NOMO-1 treated with dmso at 0.1 percent for 144 hours (cell line): ENCODE results near the gene WFDC1.

ENCODE experiments used
- DNase-seq: peaks from one replicate; lab custom pipeline; 2025; ENCODE audit not compliant: unreplicated experiment; lab: John Stamatoyannopoulos, UW

Gene WFDC1

DNA sequence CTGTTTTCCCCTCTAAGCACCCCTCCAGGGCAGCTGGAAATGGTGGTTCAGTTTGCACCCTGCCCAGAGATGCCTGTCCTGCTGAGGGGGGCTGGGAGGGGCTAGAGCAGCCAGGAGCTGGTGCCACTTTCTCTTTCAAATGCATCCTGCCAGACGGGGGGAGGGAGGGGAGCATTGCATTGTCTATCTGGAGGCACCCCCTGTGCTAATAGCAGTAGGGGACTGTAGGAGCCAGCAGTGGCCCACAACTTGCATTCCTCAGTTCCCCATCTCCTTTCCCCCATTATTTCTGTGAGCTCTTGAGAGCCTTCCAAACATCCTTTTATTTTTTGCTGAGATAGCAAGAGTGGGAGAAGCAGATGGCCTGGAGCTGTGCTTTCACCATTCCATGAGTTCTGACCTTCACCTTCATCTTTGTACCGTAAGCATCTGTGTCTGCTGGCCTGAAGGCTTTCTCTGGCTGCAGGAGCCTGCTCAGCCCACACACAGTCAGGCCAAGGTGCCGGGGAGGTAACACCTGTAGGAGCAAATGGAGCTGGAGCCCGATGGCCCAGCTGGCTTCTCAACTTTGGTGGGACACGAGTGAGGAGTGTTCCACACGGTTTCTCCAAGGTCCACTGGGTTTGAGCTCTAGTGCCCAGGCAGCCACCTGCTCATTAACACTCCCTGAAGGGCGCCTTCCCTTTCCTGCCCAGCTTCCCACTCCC is 5.2 kb downstream of the WFDC1 start:
- no peak for DNase-seq

- no peak for DNase-seq
These were observed 7.7 kb downstream of the WFDC1 start for GRCh38 chr16:84302111-84302954.

DNA sequence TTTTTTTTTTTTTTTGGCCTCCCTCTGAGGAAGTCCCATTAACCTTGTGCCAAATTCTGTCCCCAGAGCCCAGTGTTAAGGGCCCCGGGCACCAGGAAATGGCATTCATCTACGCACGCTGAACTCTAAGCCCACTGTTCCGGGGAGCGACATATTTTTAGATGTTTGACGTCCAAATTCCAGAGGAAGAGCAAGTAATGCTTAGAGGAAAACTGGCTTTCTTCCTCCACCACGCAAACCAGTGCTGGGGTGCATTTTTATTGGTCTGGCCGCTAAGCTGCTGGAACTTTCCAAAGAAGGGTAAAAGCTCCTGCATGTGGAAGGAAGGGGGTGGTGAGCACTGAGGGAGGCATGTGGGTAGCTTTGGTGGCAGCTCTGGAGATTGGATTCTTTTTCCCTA is 8.3 kb downstream of the WFDC1 start:
- no peak for DNase-seq

DNA sequence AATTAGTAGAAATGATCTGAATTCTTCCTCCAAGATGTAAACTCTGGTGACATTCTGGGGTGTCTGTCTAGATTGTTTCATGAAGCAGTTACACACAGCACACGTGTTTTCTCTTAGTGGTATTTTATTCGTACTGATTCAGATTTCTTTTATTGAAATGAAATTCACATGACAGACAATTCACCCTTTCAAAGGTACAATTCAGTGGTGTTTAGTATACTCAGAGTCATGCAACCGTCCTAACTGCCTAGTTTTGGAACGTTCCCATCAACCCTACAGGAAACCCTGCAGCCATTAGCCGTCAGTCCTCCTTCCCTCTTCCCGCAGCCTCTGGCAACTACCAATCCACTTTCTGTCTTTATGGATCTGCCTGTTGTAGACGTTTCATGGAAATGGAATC is 8.8 kb downstream of the WFDC1 start:
- DNase-seq: no peak

DNA sequence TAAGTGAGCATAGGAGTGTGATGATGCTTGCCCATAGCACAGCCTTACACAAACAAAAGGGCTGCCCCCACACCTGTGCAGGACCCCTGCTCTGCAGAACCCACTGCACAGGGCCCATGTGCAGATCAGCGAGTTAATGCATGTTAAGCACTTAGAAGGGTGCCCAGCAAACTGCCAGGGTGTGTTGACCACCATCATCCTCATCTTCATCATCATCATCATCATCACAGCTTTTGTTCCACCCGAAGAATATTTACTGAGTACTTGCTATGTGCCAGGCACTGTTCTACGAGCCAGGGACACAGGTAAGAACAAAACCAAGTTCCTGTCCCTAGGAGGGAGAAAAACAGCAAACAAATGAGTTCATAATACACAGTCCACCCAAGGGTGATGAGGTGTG is 11.9 kb downstream of the WFDC1 start:
- no peak for DNase-seq

- DNase-seq: no peak
These were observed 12.7 kb downstream of the WFDC1 start for GRCh38 chr16:84307209-84307954.

GRCh38 chr16:84308120-84308519 is 13.4 kb downstream of the WFDC1 start:
- no peak for DNase-seq

DNA sequence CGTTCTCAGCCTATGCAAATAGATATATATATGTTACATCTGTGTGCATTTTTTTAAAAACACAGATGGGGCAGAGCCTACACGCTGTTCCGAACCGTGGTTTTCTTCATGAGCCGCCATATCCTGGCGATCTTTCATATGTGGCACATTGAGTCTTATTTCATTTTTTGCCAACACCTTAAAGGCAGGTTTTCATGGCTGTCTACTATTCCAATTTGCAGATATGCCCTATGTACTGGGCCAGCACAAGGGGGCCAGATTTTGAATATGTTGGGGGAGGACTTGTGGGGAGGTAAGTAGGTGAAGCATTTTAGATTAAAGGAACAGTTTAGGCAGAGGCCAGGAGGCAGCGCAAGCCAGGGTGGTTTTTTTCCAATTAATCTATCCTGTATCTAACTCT is 16.0 kb downstream of the WFDC1 start:
- DNase-seq: no peak

DNA sequence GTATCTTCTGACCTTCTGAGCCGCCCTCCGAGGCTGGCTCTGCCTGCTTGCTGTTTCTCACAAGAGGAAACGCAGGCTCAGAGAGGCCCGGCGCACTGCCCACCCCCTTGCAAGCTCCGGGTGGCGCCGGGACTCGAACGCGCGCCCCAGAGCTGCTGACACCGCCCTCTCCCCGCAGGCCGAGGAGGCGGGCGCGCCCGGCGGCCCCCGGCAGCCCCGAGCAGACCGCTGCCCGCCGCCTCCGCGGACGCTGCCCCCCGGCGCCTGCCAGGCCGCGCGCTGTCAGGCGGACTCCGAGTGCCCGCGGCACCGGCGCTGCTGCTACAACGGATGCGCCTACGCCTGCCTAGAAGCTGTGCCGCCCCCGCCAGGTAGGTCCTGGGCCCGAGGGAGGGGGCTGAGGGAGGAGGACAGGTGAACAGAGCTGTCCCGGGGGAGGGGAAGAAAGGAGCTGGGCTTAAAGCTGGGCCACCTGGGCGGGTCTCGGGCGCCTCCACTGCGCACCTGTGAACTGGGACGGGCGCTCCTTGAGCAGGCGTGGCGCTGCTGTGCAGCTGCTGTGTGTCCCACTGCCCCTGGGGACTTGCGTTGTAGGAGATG is 18.2 kb downstream of the WFDC1 start:
- no peak for DNase-seq

DNA sequence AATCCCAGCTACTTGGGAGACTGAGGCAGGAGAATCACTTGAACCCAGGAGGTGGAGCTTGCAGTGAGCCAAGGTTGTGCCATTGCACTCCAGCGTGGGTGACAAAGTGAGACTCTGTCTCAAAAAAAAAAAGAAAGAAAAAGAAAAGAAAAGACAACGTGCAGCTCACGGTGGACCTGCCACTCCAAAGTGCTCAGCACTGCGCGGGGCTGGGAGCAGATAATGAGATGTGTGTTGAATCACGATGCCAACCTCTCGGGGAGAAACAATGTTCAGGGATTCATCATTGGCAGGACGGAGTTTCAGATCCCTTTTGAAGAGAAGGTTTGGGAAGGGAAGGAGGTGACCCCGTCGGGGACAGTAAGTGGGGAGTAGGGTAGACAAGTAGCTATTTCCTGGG is 19.2 kb downstream of the WFDC1 start:
- no peak for DNase-seq

DNA sequence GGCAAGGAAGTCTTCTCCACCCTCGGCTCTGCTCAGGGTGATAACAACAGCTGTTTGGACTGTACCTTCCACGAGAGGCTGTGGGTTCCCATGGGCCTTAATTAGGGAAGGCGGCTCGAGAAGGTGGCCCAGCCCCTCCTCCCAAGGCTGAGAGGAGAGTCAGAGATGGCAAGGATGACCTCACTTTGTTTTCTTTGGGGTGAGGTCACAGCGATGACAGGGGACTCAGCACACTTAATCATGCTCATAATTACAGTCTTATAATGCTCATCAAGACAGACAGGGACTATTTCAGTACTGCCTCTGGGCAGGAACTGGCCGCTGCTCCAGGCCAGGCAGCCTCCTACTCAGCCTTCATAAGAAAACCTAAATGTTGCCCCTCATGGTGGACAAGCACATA is 19.7 kb downstream of the WFDC1 start:
- no peak for DNase-seq

DNA sequence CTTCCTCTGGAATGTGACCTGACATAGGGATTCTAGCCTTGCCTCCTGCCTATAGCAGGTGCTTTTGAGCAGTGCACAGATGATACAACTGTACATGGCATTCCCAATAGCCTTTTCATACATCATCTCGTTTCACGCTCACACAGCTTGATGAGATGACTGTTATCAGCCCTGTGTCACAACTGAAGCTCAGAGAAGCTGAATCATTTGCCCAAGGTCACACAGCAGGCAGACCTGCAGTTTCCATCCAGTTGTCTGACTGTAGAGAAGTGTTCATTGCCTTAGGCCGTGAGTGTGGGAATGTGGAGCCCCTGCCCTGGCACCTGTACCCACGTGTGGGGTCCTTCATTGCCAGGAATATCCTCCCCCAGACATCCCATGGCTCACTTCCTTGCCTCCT is 20.1 kb downstream of the WFDC1 start:
- DNase-seq: no peak

- DNase-seq: no peak
These were observed 20.7 kb downstream of the WFDC1 start for GRCh38 chr16:84315422-84315821.

- no peak for DNase-seq
These were observed 23.7 kb downstream of the WFDC1 start for GRCh38 chr16:84318091-84318975.

DNA sequence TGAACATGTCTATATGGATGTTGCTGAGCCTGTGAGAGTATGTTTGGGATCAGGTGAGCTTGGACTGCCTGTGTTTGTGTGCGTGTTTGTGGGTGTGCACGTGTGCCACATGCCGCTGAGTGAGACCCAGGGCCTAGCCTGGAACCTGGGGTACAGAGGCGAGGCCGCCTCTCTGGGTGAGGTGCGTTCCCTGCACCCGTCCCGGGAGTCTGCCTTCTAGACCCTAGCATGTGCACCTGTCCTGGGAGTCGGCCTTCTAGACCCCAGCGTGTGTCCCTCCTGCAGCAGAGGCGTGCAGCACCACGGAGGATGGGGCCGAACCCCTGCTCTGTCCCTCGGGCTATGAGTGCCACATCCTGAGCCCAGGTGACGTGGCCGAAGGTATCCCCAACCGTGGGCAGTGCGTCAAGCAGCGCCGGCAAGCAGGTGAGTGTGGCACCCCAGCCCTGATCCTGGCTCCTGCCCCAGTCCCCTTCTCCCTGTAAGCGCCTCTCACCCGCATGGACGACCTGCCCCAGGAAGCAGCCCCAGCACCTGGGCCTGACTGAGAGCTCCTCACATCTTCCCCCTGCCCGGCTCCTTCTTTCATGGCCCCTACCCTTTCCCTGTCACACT is 24.6 kb downstream of the WFDC1 start:
- DNase-seq: no peak

DNA sequence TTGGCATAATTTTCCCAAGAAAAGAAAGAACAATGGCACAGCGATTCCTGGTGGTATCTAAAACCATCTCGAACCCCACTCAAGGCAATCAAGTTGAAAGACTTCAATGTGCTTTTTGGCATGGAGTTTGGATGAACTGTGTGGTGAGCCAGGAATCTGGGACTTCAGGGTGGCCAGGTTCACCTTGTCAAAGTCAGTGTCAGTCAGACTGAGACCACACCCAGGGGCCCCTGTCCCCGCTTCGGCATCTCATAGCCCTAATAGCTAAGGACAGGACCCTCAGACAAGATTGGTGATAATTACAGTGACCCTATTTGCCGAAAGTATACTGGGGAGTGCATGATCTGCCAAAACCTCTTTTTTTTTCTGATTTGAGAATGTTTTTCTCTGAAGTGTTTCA is 25.8 kb downstream of the WFDC1 start:
- no peak for DNase-seq

GRCh38 chr16:84321932-84322331 is 27.3 kb downstream of the WFDC1 start:
- no peak for DNase-seq

- DNase-seq: no peak
These were observed 28.1 kb downstream of the WFDC1 start for GRCh38 chr16:84322749-84323148.

DNA sequence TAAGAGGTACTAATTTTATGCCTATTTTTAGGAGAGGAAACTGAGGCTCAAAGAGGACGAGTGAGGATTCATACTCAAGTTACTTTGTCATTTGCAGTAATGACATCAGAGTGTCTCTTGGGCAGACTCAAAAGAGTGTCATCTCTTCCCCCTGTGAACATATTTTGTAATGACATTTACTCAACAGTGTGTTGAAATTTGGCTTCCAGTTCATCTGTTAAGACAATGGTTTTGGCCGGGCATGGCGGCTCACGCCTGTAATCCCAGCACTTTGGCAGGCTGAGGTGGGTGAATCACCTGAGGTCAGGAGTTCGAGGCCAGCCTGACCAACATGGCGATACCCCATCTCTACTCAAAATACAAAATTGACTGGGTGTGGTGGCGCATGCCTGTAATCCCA is 28.9 kb downstream of the WFDC1 start:
- no peak for DNase-seq
